Breast epithelium (tissue), 4 donors: Measurements from ENCODE around the gene DCX. TPM values are rescaled to one million over a fixed set of nuclear protein-coding genes. Genes with fewer than 3 reads are reported as not detected.

Experiments used
- DNase-seq, 2 donors: peaks; one replicate each; pipeline ENCODE4 v3.0.0-alpha.2; 2019; ENCODE audit warnings: low spot score in 2 of 2
- H3K27ac ChIP-seq, 2 donors: fragments of 200-600 bp; sonication (generic) in 1 of 2; one replicate each; pipeline ENCODE4 v1.5.1; 2016 to 2019; ENCODE audit warnings: mild to moderate bottlenecking in 1 of 2
- H3K27me3 ChIP-seq, 2 donors: fragments of 200-600 bp; sonication (generic) in 1 of 2; one replicate each; pipeline versions ENCODE4 v1.5.1 to v1.6.0; 2017 to 2019; ENCODE audit warnings: control low read depth in 1 of 2, mild to moderate bottlenecking in 1 of 2
- H3K36me3 ChIP-seq: fragments of 200-600 bp; one replicate; pipeline ENCODE4 v1.5.1; 2019
- H3K4me1 ChIP-seq, 2 donors: fragments of 200-600 bp; sonication (generic); one replicate each; pipeline ENCODE4 v1.5.1; 2016 to 2019; ENCODE audit warnings: control low read depth in 1 of 2
- H3K4me3 ChIP-seq, 3 donors: fragments of 200-600 bp; sonication (generic); 1 replicate in 2 of 3; 2 replicates in 1 of 3; pipeline ENCODE4 v1.5.1; 2016 to 2019; ENCODE audit warnings: mild to moderate bottlenecking in 3 of 3, moderate library complexity in 2 of 3
- H3K9me3 ChIP-seq, 2 donors: fragments of 200-600 bp; sonication (generic) in 1 of 2; one replicate each; pipeline ENCODE4 v1.5.1; 2016 to 2019; ENCODE audit warnings: control low read depth in 1 of 2
- POLR2A ChIP-seq: fragments of 450-650 bp; IDR thresholded peaks from one replicate; pipeline ENCODE4 v1.6.1; 2016; ENCODE audit warnings: antibody characterized with exemption, mild to moderate bottlenecking, moderate library complexity
- POLR2AphosphoS5 ChIP-seq, 3 donors: sonication (generic); formaldehyde crosslinking; IDR thresholded peaks; one replicate each; pipeline ENCODE4 v1.6.1; 2017; ENCODE audit warnings: antibody characterized with exemption in 3 of 3
- intact Hi-C: fragments of 100-400 bp; cut with DNase I; formaldehyde crosslinking; loops from one replicate; pipeline ENCODE4 v1.15.1; 2023; ENCODE audit warnings: low total_unique reads
- total RNA-seq, 3 donors: library from RNA; depleted of rRNA; stranded (reverse); fragments of >200 nt; gene quantifications; one replicate each; pipeline ENCODE4 v1.1.0, GENCODE V29; 2016
- TF ChIP-seq, protein P1 (sequence below), 3 donors: fragments of 450-650 bp; IDR thresholded peaks; one replicate each; pipeline ENCODE4 v1.5.1; 2016 to 2017; ENCODE audit warnings: antibody characterized with exemption in 3 of 3, mild to moderate bottlenecking in 3 of 3, moderate library complexity in 3 of 3

Gene DCX
- total RNA-seq, 3 donors from 2014 or later, result 0.33 to 0.44 TPM; not detected in 1

DNA sequence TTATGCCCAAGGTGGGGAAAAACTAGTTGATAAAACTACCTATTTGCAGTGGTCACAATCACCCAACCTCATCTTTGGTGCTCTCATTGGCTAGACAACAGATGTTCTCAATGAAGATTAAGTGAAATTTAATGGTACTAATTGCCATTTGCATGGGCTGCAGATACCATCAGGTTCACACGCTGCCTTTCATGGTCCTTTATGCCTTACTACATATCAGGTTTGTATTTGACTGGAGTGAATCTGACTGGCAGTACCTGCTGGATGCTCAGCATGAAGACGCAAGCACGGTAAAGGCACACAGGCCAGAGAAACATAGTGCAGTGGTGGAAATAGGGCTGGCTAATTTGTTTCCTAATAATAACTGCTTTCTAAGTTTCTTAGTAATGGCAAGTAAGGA is 48.3 kb downstream of the DCX start:
- Histone ChIP-seq H3K9me3 (no peaks in the 10 kb centered on the region), H3K4me3 (no peak overlapping the region), H3K27me3 (peaks cover 0 to 43% of the 10 kb centered on the region in 2 donors), H3K4me1 (no peaks in the 10 kb centered on the region), H3K27ac (no peak overlapping the region), H3K36me3 (no peaks in the 10 kb centered on the region)
- DNase-seq, result no peak
- TF ChIP-seq POLR2A, result no peak
- no peak for TF ChIP-seq POLR2AphosphoS5 (IDR thresholded peaks at IDR 0.05)
- TF ChIP-seq, protein P1, sequence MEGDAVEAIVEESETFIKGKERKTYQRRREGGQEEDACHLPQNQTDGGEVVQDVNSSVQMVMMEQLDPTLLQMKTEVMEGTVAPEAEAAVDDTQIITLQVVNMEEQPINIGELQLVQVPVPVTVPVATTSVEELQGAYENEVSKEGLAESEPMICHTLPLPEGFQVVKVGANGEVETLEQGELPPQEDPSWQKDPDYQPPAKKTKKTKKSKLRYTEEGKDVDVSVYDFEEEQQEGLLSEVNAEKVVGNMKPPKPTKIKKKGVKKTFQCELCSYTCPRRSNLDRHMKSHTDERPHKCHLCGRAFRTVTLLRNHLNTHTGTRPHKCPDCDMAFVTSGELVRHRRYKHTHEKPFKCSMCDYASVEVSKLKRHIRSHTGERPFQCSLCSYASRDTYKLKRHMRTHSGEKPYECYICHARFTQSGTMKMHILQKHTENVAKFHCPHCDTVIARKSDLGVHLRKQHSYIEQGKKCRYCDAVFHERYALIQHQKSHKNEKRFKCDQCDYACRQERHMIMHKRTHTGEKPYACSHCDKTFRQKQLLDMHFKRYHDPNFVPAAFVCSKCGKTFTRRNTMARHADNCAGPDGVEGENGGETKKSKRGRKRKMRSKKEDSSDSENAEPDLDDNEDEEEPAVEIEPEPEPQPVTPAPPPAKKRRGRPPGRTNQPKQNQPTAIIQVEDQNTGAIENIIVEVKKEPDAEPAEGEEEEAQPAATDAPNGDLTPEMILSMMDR (IDR thresholded peaks at IDR 0.05), result no peak
- intact Hi-C loops, result no loop called here

DNA sequence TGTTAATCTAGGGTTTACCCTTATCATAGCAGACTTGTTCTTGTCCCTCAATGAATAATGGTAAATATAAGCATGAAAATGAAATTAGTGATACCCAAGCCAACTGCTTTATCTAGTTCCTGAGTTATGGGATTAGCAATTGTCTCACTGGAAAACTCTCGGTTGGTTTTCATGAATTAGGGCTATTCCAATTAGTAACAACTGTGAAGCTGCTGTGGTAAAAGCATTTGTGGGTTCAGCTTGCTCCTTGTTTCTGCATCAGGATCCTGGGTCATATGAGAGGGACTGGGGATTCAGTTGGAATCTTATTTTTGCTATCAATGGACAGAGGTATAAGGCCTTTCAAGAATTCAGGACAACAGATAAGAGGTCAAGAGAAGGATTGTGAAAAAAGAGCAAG is 50.2 kb downstream of the DCX start:
- no peaks in the 10 kb centered on the region for H3K36me3 ChIP-seq
- H3K27me3 ChIP-seq, result peaks cover 0 to 47% of the 10 kb centered on the region in 2 donors

DNA sequence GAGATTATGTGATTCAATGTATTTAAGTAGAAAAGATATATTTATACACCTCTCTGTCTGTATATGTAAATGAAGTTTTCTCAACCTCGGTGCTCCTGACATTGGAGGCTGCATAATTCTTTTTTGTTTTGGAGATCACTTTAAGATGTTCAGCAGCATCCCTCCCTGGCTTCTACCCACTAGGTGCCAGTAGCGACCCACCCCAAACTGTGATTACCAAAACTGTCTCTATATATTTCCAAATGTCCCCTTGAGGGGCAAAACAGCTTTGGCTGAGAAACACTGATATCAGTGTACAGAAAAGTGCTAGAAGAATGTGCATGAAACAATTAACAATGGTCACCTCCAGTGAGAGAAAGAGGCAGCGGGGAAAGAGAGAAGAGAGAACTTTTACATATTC is 51.2 kb downstream of the DCX start:
- no peak overlapping the region for H3K4me3 ChIP-seq
- no peaks in the 10 kb centered on the region for H3K9me3 ChIP-seq
- H3K36me3 ChIP-seq, result no peaks in the 10 kb centered on the region
- no peaks in the 10 kb centered on the region for H3K4me1 ChIP-seq
- H3K27me3 ChIP-seq, result peaks cover 0 to 44% of the 10 kb centered on the region in 2 donors
- DNase-seq, result no peak
- TF ChIP-seq, protein P1 (IDR thresholded peaks at IDR 0.05), result no peak
- TF ChIP-seq POLR2A, result no peak
- TF ChIP-seq POLR2AphosphoS5 (IDR thresholded peaks at IDR 0.05), result no peak
- no peak overlapping the region for H3K27ac ChIP-seq
- intact Hi-C loops, result no loop called here

More for the DNA sequence above, 50.2 kb downstream of the DCX start:
- Histone ChIP-seq H3K9me3 (no peaks in the 10 kb centered on the region), H3K4me3 (no peak overlapping the region), H3K4me1 (no peaks in the 10 kb centered on the region), H3K27ac (no peak overlapping the region)
- intact Hi-C loops, result no loop called here
- no peak for DNase-seq
- TF ChIP-seq POLR2AphosphoS5 (IDR thresholded peaks at IDR 0.05), result no peak
- TF ChIP-seq, protein P1 (IDR thresholded peaks at IDR 0.05), result no peak
- no peak for TF ChIP-seq POLR2A

DNA sequence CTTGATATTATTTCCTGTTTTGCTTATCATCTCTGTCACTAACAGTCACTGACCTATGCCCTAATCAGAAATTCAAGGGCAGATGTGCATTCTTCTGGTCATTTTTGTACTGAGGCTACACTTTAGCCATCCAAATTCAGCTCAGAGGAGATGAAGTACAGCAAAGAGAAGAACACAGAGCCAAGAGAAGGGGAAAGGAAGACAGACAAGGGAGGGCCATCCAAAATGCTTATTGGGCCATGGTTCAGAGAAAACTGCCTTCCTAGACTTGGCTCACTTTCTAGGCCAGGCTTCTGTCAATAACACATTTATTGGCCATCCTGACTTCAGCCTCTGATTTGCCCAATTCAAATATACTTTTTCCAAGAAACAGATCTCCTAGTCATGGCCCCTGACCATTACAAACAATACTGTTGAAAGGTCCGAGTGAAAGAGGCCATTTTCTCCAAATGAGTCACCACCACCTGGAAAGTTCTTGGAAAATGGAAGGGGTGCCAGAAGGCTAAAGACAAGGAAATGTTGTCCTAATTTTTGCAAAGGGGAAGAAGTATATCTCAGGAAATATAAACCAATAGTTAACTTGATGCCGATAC is 56.4 kb downstream of the DCX start:
- Histone ChIP-seq H3K27ac (peak overlapping the region in 1 of 2 donors; percentile 38), H3K36me3 (no peaks in the 10 kb centered on the region), H3K4me3 (no peak overlapping the region), H3K27me3 (peaks cover 0 to 47% of the 10 kb centered on the region in 2 donors), H3K9me3 (no peaks in the 10 kb centered on the region), H3K4me1 (no peaks in the 10 kb centered on the region)
- no peak for DNase-seq
- no peak for TF ChIP-seq POLR2A
- TF ChIP-seq POLR2AphosphoS5 (IDR thresholded peaks at IDR 0.05), result no peak
- TF ChIP-seq, protein P1 (IDR thresholded peaks at IDR 0.05), result no peak
- intact Hi-C loops, result no loop called here

DNA sequence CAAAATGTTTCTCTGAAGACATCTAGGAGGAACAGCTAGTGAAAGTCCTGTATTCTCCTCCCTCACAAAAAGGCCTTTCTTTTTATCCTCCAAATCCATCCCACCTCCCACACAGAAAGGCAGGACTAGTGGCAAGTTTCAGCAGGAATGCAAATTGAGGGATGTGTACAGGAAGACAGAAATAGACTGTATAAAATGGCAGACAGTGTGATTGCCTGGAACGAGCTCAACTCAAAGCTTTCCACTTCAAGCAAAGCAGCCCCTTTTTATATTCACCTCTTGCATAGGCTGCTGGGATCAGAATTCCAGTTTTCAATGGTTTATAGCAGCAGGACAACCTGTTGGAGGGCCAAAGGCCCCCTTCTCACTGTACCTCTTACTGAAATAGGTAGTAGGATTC is 57.5 kb downstream of the DCX start:
- intact Hi-C loops, result no loop called here
- H3K9me3 ChIP-seq, result no peaks in the 10 kb centered on the region
- no peaks in the 10 kb centered on the region for H3K36me3 ChIP-seq
- H3K27ac ChIP-seq, result peak overlapping the region in 1 of 2 donors; percentile 34
- H3K27me3 ChIP-seq, result peaks cover 0 to 58% of the 10 kb centered on the region in 2 donors
- H3K4me3 ChIP-seq, result no peak overlapping the region
- TF ChIP-seq, protein P1 (IDR thresholded peaks at IDR 0.05), result no peak
- no peak for DNase-seq
- H3K4me1 ChIP-seq, result no peaks in the 10 kb centered on the region
